ENCODE measurements around the gene DCC.

DNA sequence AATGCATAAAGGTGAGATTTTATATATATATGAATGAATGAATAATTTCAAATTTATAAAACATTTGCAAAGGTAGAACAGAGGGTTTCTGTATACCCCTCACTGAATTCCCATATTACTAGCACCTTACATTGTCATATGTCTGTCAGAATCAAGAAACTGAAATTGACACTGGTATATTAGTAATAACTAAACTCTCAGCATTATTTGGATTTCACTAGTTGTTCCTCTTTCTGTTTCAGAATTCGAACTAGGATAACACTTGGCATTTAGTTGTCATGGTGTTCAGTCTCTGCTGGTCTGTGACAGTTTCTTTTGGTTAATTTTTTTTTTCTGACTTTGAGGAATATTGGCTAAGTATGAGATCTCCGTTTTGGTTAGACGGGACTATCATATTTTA is 275.9 kb downstream of the DCC start:
- TF ChIP-seq, protein P1, sequence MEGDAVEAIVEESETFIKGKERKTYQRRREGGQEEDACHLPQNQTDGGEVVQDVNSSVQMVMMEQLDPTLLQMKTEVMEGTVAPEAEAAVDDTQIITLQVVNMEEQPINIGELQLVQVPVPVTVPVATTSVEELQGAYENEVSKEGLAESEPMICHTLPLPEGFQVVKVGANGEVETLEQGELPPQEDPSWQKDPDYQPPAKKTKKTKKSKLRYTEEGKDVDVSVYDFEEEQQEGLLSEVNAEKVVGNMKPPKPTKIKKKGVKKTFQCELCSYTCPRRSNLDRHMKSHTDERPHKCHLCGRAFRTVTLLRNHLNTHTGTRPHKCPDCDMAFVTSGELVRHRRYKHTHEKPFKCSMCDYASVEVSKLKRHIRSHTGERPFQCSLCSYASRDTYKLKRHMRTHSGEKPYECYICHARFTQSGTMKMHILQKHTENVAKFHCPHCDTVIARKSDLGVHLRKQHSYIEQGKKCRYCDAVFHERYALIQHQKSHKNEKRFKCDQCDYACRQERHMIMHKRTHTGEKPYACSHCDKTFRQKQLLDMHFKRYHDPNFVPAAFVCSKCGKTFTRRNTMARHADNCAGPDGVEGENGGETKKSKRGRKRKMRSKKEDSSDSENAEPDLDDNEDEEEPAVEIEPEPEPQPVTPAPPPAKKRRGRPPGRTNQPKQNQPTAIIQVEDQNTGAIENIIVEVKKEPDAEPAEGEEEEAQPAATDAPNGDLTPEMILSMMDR (IDR thresholded peaks at IDR 0.05 in 2 of 3, conservative IDR thresholded peaks at IDR 0.05 in 1 of 3; ENCODE audit: borderline replicate concordance in 1 of 3, insufficient read depth in 1 of 3, low read depth in 2 of 3, low read length in 2 of 3) = no peak
- TF ChIP-seq POLR2A (IDR thresholded peaks at IDR 0.05; ENCODE audit: borderline replicate concordance, extremely low read depth, insufficient read depth, insufficient read length) = no peak
- no peak for TF ChIP-seq POLR2AphosphoS5 (IDR thresholded peaks at IDR 0.05; ENCODE audit: low read depth, low read length)
- TF ChIP-seq, protein P2, sequence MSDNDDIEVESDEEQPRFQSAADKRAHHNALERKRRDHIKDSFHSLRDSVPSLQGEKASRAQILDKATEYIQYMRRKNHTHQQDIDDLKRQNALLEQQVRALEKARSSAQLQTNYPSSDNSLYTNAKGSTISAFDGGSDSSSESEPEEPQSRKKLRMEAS (IDR thresholded peaks at IDR 0.05) = no peak
- TF ChIP-seq EZH2phosphoT487 (IDR thresholded peaks at IDR 0.05; ENCODE audit: borderline replicate concordance) = no peak
- TF ChIP-seq, protein P3, sequence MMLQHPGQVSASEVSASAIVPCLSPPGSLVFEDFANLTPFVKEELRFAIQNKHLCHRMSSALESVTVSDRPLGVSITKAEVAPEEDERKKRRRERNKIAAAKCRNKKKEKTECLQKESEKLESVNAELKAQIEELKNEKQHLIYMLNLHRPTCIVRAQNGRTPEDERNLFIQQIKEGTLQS (IDR thresholded peaks at IDR 0.05) = no peak
- TF ChIP-seq TCF7L2 (IDR thresholded peaks at IDR 0.05; ENCODE audit: borderline replicate concordance, extremely low read depth, insufficient read depth, insufficient read length) = no peak
- no peak for TF ChIP-seq JUND (IDR thresholded peaks at IDR 0.05)
- TF ChIP-seq ZNF274 (IDR thresholded peaks at IDR 0.05; ENCODE audit: low read depth, low read length) = no peak
- no peak for TF ChIP-seq ZFX (IDR thresholded peaks at IDR 0.05)
- TF ChIP-seq EZH2 (IDR thresholded peaks at IDR 0.05) = no peak
- TF ChIP-seq YY1 (IDR thresholded peaks at IDR 0.05; ENCODE audit: extremely low read depth, insufficient replicate concordance, low read depth, low read length) = no peak
- no peak for TF ChIP-seq CBX3 (IDR thresholded peaks at IDR 0.05; ENCODE audit: low read depth)

Data from HCT116 (cell line).